HG03571 (cell line): ENCODE results near the gene LHX2.

ENCODE experiments used
- ATAC-seq: cut with Tn5 transposase; IDR thresholded peaks from one replicate; pipeline ENCODE4 v1.9.1; 2021; ENCODE audit not compliant: unreplicated experiment

Gene LHX2

DNA sequence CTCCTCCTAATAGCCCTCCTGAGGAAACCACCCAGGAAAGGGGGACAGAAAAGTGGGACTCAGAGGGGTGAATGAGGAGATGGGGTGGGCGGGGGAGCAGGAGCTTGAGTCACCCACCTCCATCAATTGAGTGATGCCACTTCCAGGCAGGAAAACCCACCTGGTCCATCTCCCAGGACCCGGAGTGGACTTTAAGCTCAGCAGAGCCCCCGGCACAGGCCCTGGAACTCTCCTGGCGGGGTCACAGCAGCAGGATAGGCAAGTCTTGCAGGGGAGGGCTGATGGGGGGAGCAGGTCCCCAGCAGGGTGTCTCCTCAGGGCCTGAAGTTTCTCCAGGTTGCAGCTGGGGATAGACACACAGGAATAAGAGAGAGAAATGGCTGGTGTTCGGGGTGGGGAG is 40.8 kb downstream of the LHX2 start:
- no peak for ATAC-seq

DNA sequence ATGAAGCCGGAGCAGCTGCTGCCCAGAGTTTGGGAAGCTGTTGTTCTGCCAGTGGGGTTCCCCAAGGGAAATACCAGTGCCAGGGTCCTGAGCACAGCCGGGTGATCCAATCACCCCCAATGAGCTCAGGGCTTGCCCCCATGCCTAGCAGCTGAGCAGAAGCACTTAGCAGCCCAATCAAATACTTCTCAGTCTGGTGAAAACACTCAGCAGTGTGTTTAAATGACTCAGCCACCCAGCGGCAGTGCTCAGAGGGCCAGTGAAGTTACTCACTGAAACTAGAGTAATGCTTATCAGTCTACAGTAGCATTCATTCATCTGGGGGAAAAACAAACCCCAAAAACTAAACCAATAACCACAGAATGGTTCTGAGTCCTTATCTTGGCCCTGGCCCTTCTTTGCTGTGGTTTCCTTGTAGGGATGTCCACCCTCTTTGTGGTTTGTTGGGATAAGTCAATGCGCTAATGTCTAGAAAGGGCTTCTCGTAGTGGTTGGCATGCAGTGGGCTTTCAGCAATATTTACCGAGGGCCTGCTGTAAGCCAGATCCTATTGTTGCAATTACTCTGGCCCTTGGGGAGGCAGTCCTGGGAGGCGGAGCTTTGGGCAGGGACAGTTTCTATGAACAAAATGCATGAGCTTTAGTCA is 43.1 kb downstream of the LHX2 start:
- ATAC-seq, result peak; percentile 91

DNA sequence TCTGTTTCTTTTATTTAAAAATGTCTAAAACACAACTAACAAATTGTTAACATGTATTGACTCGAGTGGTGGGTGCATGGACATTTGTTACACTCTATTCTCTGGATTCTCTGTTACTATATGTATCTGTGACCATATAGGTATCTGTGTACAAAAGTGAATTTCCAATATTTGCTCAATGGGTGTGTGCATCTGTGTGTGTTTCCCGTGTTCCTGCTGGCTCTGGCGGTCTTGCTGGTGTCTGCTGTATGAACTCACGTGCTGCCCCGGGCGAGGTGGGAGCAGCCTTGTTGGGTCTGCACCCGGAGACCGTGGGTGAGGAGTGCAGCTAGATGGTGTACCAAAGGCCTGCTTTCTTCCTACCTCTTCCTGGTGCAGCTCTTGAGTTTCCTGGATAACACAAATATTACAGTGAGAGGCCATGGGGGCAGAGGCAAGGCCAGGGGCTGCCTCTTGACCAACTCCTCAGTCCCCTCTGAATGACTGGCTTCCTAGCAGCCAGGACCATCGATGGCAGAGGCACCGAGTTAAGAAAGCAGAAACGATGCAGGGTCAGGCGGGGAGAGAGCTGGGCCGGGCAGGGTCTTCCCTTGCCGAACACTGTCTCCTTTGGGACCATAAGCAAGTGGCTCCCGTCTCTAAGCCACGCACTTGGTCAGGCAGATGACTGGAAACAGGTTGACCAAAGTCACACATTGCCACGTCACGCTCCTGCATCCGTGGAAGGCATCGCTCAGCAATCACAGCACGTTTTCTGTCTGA is 49.5 kb downstream of the LHX2 start:
- no peak for ATAC-seq

DNA sequence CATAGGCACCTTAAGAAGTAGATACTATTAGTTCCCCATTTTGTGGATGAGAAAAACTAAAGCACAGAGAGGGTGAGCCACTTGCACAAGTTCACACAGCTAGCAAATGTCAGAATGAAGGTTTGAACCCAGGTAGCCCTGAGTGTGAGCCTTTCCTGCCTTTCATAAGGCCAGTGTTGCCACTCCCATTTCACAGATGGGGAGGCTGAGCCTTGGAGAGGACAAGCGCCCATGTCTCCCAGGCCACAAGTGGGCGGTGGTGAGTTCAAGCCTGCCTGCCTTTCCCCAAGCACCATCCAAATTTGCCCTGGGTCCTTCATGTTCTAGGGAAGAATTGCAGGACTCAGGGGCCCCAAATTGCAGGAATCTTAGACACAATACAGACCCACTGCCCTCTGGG is 50.6 kb downstream of the LHX2 start:
- no peak for ATAC-seq

DNA sequence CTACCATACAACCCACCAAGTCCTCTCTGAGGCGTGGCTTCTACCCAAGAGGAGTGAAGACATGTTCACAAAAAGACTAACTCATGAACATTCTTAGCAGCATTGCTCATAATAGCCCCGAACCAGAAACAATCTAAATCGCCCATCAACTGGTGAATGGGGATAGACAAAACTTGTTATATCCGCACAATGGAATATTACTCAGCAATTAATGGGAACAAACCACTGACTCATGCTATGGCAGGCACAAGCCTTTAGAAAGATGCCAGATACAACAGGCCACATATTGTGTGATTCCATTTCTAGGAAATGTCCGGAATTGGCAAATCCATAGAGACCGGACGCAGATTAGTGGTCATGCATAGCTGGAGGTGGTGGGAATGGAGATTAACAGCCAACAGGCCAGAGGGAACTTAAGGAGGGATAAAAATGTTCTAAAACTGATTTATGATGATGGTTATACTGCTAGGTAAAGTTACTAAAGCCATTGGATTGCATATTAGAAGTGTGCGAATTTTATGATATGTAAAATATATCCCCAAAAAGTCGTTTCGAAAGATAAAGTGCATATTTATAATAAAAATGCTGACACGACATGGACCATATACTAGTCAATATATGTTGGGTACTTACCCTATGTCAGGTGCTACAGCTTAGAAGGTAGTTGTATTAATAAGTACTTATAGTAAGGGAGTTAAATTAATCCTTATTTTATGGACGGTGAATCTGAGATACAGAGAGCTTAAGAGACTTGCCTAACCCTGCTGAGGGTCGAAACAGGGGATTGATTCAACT is 55.4 kb downstream of the LHX2 start:
- ATAC-seq, result no peak

DNA sequence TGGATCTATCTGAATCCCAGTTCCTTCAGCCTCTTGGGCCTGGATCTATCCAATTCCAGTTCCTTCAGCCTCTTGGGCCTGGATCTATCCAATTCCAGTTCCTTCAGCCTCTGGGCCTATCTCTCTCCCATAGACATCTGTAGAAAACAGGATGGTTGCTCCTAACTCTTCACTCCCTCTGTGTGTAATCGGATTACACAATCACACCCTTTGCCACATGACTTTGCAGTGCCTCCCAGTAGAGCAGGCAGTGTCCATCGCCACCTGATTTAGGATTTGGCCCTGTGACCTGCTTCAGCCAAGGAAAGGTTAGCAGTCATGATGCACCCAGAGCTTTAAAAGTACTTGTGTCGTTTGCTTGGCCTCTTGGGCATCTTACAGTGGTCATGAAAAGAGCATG is 56.7 kb downstream of the LHX2 start:
- ATAC-seq, result no peak

DNA sequence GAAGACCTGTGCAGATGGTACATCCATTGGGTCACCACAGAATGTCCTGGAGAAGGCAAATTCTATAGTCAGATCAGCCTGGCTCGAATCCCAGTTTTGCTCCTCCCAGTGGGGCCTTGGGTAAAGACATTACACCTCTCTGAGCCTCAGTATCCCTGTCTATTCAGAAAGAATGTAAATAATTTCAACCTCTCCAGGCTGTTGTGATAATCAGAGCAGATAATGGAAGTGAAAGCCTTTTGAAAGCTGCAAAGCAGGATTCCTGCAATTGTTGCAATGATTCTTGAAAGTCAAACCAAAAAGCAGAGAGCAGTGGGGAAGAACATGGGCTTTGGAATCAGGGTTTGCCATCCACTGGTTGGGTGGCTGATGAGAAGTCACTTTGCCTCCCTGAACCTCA is 63.2 kb downstream of the LHX2 start:
- ATAC-seq, result no peak

DNA sequence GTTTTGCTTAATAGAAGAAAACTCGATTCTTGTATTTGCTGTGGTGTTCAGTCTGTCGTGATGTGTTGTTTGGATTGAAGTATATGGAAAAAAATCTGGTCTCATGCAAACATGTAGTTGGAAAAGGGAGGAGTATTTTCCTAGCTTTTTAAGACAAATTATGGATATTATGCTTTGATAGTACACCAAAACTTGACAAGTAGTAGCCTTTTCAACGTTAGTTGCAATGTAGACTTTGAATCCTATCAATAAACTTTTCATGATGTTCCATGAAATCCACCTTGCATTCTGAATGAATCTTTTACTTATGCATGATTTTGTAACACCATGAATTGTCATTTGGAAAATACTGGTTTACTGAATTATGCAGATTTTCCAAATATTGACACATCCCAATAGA is 64.2 kb downstream of the LHX2 start:
- ATAC-seq, result no peak

DNA sequence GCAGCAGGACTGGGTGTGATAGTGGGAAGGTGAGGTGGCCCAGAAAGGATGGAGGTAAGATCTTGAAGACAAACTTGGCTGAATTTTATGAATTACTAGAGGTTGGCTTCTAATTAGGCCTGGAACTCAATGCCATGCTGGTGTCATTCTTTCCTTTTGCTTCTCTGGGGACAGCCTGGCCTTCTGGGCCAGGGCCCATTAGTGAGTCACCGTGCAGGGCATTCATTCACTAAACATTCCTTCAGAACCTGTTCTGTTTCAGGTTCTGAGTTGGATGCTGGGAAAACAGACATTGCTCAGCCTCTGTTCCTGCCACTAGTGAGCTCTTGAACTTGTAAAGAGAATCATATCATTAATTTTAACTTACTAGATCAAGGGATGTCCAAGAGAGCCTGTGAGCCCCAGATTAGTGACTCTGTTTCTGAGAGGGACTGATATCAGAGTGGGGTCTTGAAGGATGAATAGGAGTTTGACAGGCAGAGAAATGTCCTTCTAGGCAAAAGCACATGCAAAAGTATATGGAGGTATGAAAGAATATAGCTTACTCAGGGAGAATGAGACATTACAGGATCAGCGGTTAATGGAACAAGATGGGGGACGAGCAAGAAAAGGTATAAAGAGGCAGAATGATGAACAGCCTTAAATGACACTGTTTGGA is 66.5 kb downstream of the LHX2 start:
- no peak for ATAC-seq

DNA sequence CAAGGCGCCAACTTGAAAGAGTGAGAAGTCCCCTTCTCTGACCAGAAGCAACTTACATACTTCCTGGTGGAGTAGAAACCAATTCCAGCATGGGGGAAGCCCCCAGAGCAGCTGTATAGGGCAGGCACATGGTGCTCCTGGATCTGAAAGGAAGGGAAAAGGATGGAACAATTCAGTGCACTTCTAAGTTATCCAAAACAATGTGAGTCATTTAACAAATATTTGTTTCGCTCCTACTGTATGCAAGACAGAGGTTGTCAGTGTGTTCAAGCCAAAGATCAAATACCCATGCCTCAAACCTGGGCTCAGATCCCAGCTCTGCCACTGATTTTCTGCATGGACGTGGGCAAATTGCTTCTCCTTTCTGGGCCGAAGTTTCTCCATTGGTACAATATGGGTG is 67.1 kb downstream of the LHX2 start:
- ATAC-seq, result no peak

DNA sequence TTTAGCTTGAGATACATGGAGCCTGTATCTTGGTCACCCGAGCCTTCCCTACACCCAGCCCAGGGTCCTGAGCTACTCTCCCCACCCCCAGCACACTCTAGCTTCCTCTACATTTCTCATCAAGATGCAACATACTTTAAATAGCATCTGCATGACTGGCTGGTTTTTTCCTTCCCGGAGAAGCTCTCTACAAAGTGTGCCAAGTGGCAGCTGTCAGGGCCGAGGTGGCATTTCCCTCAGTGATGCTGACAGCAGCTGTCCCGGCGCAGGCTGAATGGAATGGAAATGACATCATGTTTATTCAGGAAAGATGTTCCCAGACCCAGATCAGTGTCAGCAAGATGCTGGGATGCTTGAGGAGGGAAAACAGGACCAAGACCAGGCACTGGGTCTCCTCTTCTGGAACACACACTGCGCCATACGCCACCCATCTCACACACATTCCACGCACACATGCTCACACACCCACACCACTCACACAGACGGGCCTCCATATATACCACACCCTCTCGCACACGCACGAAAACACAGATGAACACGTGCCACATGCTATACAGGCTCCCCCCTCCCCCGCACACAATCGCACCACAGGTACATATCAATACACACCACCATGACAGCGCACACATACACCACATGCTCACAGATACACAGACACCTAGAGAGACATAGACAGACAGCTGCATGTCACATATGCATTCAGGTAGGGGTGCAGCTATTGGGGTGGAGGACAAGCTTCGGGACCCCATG is 67.8 kb downstream of the LHX2 start:
- ATAC-seq, result no peak

DNA sequence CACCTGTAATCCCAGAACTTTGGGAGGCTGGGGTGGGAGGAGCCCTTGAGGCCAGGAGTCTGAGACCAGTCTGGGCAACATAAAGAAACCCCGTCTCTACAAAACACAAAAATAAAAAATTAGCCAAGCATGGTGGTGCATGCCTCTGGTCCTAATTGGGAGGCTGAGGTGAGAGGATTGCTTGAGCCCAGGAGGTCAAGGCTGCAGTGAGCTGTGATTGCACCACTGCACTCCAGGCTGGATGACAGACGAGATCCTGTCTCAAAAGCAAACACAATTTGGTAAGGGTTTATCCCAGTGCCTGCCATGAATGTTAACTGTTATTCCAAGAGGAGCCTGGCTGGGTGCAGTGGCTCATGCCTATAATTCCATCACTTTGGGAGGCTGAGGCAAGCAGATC is 71.1 kb downstream of the LHX2 start:
- no peak for ATAC-seq
